Kidney tubule cell (primary cell): ENCODE measurements around the gene NDUFAF2.
A peak's percentile ranks its signal among the peaks of the same experiment; 100 is the strongest.
"Not testable (repeated sequence)": the region's sequence is repeated elsewhere in the genome, so short reads cannot be mapped to it uniquely, and the experiment has no call there.

Experiments used
- DNase-seq: peaks from one replicate; pipeline ENCODE4 v3.0.0-alpha.2; 2018; ENCODE audit warnings: low spot score

NDUFAF2 gene

DNA sequence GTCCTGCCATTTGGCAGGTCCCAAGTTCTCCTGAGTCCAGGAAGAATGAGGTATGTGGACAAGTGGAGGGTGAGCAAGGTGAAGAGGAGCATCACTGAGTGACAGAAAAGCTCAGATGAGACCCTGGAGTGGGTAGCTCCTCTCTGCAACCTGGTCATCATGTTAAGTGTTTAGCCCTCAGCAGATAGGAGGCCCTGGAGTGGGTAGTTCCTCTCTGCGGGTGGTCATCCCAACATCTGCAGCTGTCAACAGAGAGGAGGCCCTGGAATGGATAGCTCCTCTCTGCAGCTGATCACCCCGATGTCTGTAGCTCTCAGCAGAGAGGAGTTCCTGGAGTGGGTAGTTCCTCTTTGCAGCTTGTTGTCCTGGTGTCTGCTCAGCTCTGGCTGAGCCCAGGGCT, 48.4 kb downstream of the NDUFAF2 start:
- no peak for DNase-seq

GRCh38 chr5:60993875-60994571, 49.0 kb downstream of the NDUFAF2 start:
- DNase-seq, result no peak

- DNase-seq, result no peak
Measured at GRCh38 chr5:60996368-60996767, 51.4 kb downstream of the NDUFAF2 start.

- DNase-seq, result no peak
Measured at GRCh38 chr5:60997721-60998120, 52.7 kb downstream of the NDUFAF2 start.

- DNase-seq, result peak; percentile 9
Measured at GRCh38 chr5:61000887-61001286, 55.9 kb downstream of the NDUFAF2 start.

DNA sequence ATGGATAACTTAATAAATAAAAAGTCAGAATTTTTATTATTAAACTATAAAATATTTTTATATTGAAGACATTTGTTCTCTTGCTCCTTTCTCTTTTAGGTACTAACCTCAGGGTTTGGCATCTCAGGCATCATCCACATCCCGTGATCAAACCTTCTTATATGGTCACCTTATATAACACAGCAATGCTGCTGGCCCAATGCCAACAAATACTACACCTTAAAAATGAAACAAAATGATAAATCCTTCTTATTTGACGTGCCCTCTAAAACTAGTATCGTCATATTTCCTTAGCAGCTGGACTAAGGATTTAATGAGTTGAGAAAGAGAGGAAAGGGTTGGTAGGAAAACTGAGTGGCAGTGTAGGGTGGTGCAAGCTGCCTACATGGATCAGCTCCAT, 56.6 kb downstream of the NDUFAF2 start:
- DNase-seq, result no peak

- DNase-seq, result no peak
Measured at GRCh38 chr5:61002611-61003355, 57.8 kb downstream of the NDUFAF2 start.

DNA sequence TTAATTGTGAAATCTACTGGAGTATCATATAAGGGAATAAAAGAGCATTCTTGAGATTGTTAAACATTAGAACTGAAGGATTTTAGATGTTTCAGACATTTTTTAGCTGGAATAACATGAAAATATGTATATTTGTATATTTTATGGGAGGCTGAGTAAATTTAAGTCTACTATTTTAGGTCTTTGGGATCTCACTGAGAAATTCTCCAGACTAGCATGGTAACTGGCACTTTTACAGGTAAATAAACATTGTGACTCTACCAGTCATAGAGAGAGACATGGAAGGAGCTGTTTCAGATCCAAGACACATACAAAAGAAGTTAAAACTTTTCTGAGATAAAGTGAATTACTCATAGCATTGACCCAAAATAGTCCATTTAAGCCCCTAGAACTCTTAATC, 59.4 kb downstream of the NDUFAF2 start:
- DNase-seq, result no peak

- no peak for DNase-seq
Measured at GRCh38 chr5:61009907-61010306, 64.9 kb downstream of the NDUFAF2 start.

GRCh38 chr5:61010467-61011454, 65.8 kb downstream of the NDUFAF2 start:
- peak; percentile 18 for DNase-seq

DNA sequence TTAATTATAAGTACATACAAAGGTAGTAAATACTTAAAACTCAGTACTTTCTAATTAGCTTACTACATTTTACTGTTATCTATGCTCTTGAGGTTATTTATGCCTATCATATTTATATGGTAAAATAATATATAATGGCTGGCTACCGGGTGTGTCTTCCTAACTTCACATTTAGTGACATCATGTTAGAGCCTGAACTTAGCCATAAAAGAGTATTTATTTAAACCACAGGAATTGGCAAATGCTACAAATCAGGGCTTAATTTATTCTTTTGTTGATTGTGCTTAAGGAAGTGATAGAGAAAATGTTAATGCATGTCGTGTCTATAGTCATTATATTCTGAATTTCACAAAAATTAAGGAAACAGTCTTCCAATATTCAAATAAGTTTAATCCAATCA, 73.1 kb downstream of the NDUFAF2 start:
- no peak for DNase-seq

DNA sequence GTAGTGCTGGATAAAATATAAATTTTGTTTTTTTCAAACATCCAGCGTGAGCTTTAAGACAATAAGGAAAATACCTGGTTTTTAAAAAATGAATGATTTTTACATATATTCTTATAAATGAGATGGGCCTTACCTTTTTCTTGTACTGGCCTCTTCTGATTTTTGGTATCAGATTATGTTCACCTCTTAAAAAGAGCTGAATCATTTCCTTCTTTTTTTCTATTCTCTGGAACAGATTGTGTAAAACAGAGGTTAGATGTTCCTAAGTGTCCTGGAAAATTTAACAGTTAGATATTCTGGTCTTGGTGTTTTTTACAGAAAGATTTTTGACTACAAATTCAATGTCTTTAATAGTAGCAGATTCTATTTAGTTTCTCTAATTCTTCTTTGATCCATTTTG, 74.6 kb downstream of the NDUFAF2 start:
- no peak for DNase-seq

GRCh38 chr5:61020415-61020814, 75.4 kb downstream of the NDUFAF2 start:
- no peak for DNase-seq

- DNase-seq, result no peak
Measured at GRCh38 chr5:61023131-61023530, 78.1 kb downstream of the NDUFAF2 start.

- DNase-seq, result no peak
Measured at GRCh38 chr5:61026004-61026403, 81.0 kb downstream of the NDUFAF2 start.

GRCh38 chr5:61028382-61028781, 83.4 kb downstream of the NDUFAF2 start:
- DNase-seq, result no peak

GRCh38 chr5:61029456-61030162, 84.6 kb downstream of the NDUFAF2 start:
- DNase-seq, result no peak

- no peak for DNase-seq
Measured at GRCh38 chr5:61030163-61030482, 85.1 kb downstream of the NDUFAF2 start.

DNA sequence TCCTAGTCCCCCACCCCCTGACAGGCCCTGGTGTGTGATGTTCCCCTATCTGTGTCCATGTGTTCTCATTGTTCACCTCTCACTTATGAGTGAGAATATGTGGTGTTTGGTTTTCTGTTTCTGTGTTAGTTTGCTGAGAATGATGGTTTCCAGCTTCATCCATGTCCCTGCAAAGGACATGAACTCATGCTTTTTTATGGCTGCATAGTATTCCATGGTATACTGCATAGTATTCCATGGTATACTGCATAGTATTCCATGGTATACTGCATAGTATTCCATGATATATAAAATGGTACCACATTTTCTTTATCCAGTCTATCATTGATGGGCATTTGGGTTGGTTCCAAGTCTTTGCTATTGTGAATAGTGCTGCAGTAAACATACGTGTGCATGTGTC, 86.3 kb downstream of the NDUFAF2 start:
- not testable (repeated sequence) for DNase-seq

DNA sequence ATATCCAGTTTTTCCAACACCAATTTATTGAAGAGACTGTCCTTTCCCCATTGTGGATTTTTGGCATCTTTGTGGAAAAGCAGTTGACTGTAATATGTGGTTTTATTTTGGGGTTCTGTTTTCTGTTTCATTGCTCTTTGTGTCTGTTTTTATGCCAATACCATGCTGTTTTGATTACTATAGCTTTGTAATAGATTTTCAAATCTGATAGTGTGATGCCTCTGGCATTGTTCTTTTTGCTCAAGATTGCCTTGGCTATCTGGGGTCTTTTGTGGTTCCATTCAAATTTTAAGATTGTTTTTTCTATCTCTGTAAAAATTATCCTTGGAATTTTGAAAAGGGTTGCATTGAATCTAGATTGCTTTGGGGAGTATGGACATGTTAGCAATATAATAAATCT, 99.5 kb downstream of the NDUFAF2 start:
- no peak for DNase-seq

DNA sequence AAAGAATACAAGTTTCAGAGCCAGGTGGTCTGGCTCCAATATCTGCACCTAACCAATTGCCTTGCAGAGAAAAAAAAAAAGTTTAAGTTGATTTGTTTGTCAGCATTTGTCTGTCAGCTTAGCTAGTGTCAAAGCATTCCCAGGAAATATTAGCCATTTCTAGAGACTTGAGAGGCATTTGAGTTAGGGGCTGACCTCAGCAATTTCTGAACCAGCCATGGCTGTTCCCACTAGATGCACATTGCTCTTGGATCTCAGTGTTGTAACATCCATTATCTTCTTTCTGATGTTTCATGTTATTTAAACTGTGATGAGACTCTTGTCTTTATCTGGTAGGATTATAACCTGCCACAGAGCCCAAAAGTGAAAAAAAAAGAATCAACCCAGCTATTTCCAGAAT, 102.3 kb downstream of the NDUFAF2 start:
- DNase-seq, result no peak

GRCh38 chr5:61048534-61048933, 103.5 kb downstream of the NDUFAF2 start:
- peak; percentile 92 for DNase-seq
